ENCODE data around the gene CELF4.

Gene CELF4

GRCh38 chr18:37571266-37571665 is 5.7 kb upstream of the CELF4 start:
- DNase-seq: no peak

GRCh38 chr18:37570336-37570930 is 4.8 kb upstream of the CELF4 start:
- no peak for DNase-seq

- DNase-seq: no peak
Measured at GRCh38 chr18:37568671-37569070, 3.1 kb upstream of the CELF4 start.

- no peak for DNase-seq
Measured at GRCh38 chr18:37567994-37568359, 2.4 kb upstream of the CELF4 start.

GRCh38 chr18:37567061-37567993 is 1.7 kb upstream of the CELF4 start:
- no peak for DNase-seq

GRCh38 chr18:37566479-37567060 is 972 bp upstream of the CELF4 start:
- DNase-seq: no peak

- DNase-seq: no peak
Measured at GRCh38 chr18:37565977-37566478, 430 bp upstream of the CELF4 start.

GRCh38 chr18:37564711-37565100 is 892 bp downstream of the CELF4 start:
- DNase-seq: no peak

- no peak for DNase-seq
Measured at GRCh38 chr18:37563931-37564392, 1.6 kb downstream of the CELF4 start.

GRCh38 chr18:37561986-37562385 is 3.6 kb downstream of the CELF4 start:
- DNase-seq: no peak

GRCh38 chr18:37560003-37560402 is 5.6 kb downstream of the CELF4 start:
- DNase-seq: no peak

- DNase-seq: no peak
Measured at GRCh38 chr18:37559194-37559593, 6.4 kb downstream of the CELF4 start.

GRCh38 chr18:37554399-37554787 is 11.2 kb downstream of the CELF4 start:
- DNase-seq: no peak

GRCh38 chr18:37553633-37554398 is 11.8 kb downstream of the CELF4 start:
- no peak for DNase-seq

GRCh38 chr18:37552286-37552685 is 13.3 kb downstream of the CELF4 start:
- DNase-seq: no peak

- no peak for DNase-seq
Measured at GRCh38 chr18:37551846-37552245, 13.8 kb downstream of the CELF4 start.

GRCh38 chr18:37551249-37551648 is 14.3 kb downstream of the CELF4 start:
- no peak for DNase-seq

GRCh38 chr18:37550118-37550875 is 15.3 kb downstream of the CELF4 start:
- no peak for DNase-seq

GRCh38 chr18:37548679-37549289 is 16.8 kb downstream of the CELF4 start:
- DNase-seq: no peak

- no peak for DNase-seq
Measured at GRCh38 chr18:37547196-37547827, 18.3 kb downstream of the CELF4 start.

- DNase-seq: no peak
Measured at GRCh38 chr18:37546651-37547050, 18.9 kb downstream of the CELF4 start.

- DNase-seq: no peak
Measured at GRCh38 chr18:37546272-37546537, 19.4 kb downstream of the CELF4 start.
